GM18868 (cell line): ENCODE data around the gene HOXD11.
A peak's percentile ranks its signal among the peaks of the same experiment; 100 is the strongest.

ENCODE experiments used
- ATAC-seq: cut with Tn5 transposase; IDR thresholded peaks from one replicate; pipeline ENCODE4 v1.9.1; 2021; ENCODE audit warnings: mild to moderate bottlenecking, moderate library complexity; ENCODE audit not compliant: unreplicated experiment

Gene HOXD11

GRCh38 chr2:176081376-176081836 lies 25.7 kb upstream of the HOXD11 start:
- no peak for ATAC-seq

DNA sequence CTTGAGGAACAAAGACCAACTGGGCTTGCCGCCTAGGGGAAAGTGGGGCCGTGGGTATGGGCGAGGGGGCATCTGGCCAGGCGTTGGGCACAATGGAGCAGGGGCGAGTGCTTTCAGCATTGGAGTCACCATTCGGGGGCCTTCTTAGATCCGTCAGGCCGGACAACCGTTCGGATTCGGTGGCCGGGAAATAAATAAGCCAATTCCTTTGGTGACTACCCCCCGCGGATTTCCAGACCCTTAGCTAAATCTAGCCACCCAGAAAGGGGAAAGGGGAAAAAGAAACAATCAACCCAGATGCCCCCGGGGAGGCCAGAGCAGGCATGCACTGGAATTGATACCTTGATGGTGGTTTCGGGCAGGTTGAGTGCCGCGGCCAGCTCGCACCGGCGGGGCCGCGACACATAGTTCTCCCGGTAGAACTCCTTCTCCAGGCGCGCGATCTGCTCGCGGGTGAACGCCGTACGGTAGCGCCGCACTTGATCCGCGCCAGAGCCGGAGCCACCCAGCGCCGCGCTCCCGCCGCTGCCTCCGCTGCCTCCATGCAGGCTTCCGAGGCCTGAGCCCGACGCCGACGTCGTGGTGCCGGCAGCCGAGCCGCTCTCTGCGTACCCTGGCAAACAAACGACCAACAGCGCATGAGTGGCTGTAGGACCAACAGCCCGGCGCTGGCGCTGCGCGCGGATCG lies 25.1 kb upstream of the HOXD11 start:
- no peak for ATAC-seq

DNA sequence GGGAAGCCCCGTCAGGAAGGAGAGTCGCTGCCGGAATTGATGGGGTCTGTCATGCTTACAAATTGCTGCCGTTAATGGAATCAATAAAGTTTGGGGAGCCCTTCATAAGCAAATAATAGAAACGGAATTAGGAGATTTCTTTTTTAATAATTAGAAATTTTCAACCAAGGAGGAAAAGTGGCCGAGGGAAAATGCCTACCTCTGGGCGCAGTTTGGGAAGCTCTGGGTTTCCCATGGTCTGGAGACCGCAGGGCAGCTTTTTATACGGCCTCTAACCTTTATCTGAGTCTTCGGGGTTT lies 24.6 kb upstream of the HOXD11 start:
- ATAC-seq: no peak

DNA sequence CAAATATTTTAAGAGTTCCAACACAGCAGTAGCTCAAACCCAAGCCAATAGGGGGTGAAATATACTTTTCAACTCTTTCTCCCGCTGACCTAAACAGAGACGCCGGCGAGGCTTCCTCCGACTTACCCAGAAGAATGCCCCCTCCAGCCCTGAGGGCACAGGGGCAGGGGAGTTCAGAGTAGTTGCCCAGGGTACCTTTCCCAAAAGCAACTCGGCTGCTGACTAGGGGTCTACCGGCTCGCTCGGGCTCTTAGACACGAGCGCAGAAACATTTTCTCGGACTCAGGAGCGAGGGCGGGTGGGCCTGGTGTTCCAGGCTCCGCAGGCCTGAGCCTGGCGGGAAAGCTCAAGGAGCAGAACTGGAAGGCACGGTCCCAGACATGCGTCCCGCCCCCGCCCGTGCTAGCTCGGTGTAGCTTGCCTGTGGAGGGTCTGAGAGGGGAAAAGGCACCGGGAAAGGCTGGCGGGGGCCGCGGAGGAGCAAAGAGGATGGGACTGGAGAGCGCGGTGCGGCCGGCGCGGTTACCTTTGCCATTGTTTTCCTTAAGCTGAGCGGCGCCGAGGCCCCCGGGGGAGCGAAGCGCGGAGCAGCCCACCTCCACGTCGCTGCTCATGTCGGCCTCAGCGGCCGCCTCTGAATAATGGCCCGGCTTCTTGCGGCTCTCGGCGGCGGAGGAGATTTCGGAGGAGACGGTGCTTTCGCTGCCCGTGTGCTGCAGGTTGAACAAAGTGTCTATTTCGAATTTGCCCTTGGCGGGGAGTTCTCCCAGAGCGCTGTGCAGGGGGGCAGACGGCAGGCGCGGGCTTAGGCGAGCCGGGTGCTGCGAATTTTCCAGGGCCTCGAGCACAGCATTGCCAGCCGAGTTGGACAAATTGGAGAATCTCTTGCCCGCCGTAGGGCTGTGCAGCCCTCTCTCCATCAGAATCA lies 24.0 kb upstream of the HOXD11 start:
- no peak for ATAC-seq

- ATAC-seq: no peak
Measured at GRCh38 chr2:176083796-176084261, 23.3 kb upstream of the HOXD11 start, which contains the start of gene EVX2. Gene EVX2, minus strand, starts transcription at chr2:176083962. Its CDS starts 186 bp downstream, at chr2:176083776.

- no peak for ATAC-seq
Measured at GRCh38 chr2:176084611-176085119, 22.4 kb upstream of the HOXD11 start.

DNA sequence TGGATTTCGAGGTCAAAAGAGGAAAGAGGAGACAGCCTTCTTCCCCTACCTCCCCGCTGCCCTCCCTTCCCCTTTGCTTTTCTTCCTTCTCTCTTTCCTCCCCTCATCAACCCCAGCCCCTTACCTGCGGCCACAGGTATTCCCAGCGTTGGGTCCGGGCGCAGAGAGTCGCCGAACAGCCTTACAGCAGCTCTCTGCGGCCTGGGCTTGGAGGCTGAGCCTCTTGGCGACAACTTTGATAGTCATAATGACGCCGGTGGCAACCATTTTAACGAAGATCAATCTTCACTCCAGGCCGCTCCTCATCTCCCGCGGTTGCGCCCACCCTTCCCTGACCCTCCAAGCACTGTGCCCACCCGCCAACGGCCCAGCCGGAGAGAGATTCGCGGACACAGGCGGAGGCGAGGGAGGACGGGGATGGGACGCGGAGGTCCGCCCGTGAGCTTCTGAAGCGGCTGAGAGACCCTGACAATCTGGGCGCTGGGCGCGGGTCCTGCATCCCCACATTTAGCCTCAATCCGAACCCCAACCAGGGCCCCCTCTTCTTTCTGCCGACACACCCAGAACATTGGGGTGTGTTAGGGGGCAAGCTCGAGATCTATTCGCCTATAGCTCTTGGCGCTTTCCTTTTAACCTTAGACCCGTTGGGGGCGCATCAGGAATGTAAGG lies 21.8 kb upstream of the HOXD11 start:
- ATAC-seq: no peak

GRCh38 chr2:176085861-176086771 lies 21.0 kb upstream of the HOXD11 start:
- ATAC-seq: no peak

DNA sequence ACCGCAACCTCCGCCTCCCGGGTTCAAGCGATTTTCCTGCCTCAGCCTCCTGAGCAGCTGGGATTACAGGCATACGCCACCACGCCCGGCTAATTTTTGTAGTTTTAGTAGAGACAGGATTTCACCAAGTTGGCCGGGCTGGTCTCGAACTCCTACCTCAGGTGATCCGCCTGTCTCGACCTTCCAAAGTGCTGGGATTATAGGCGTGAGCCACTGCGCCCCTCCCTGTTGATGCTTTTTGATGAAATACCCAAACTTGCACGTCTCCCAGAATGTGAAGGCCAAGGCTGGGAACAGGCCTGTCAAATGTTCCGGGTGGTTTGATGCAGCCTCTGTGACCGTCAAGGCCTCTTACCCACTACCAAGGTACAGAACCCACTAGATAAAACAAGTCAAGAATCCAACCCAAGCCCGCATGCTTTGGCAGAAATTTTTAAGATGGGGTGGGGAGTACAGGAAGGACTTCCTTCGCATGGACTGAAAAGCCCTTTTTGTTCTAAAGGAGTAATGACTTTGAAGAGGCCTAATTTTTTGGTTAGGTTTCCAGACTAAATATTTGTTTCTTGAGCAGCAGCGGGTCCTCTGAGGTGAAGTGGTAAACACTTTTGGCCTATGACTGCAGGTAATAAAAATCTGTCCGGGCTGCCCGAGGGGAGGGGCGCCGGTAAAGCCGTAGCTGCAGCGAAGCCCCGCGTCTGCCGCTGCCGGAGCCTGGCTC lies 19.6 kb upstream of the HOXD11 start:
- ATAC-seq: no peak

GRCh38 chr2:176088048-176088936 lies 18.8 kb upstream of the HOXD11 start:
- ATAC-seq: peak; percentile 74

GRCh38 chr2:176088937-176089842 lies 17.9 kb upstream of the HOXD11 start:
- ATAC-seq: no peak

GRCh38 chr2:176089843-176090395 lies 17.2 kb upstream of the HOXD11 start:
- no peak for ATAC-seq

DNA sequence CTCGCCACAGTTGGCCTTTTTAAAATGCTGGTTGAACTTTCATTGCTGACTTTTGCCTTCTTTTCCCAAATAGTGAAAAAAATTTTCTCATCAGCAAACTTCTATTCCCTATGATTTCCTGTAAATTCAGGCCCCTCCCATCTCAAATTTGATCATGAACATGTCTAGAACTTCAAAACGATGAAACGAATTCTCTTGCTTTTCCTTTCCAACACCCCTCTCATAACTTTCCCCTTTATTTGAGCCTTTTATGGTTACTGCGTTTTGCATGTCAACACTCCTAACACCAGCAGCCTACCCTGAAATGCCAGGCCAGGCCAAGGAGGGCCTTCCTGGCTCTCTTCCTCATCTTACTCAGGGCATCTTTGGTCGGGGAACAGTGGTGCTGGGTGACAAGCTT lies 16.2 kb upstream of the HOXD11 start:
- ATAC-seq: no peak

DNA sequence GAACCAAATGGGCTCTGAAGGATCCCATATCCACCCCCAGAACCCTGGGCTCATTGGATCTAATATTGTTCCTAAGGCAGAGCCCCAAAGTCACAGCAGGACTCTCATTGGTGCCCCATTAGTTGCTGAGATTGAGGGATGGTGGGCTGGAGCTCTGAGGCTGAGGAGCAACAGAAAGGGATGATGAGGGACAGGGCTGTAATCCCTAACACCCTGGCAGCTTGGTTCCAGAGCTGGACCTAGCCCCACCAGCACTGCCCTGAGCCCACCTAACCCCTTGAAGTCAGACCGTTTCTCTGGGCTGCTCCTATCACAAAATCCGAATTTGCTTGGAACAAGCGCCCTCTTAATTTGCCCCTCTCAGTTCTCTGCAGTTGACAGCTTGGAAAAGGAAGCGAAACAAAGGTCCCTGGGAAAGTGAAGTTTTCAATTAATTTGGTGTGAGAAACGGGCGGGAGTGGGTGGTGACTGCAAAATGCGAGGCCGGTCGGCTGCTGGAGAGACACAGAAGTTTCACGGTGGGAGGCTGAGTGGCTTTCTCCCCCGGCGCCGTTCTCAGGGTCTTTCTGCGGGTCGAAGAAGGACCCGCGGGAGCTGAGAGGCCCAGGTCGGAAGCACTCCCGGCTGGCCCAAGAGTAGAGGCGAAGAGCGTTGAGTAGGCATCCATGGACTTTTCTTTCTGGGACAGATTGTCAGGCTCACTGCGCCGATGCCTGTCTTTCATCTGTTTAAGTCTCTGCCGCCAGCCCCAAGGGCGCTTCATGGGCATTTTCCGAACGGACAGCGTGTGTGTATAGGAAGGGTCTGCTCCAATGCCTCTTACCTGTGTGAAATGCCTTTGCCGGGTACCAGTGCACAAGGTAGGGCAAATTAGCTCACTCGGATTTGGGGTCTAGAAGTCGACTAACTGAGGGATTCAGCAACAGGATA lies 15.5 kb upstream of the HOXD11 start:
- no peak for ATAC-seq

GRCh38 chr2:176092270-176093144 lies 14.6 kb upstream of the HOXD11 start, which contains the start of gene HOXD13:
Gene HOXD13, plus strand, starts transcription at chr2:176092721. Its CDS starts 170 bp downstream, at chr2:176092891.
- no peak for ATAC-seq
